GM21526 (cell line): ENCODE data around the gene SF3A1.
A peak's percentile ranks its signal among the peaks of the same experiment; 100 is the strongest.

ENCODE experiments used
- ATAC-seq: cut with Tn5 transposase; IDR thresholded peaks from one replicate; pipeline ENCODE4 v1.9.1; 2021; ENCODE audit warnings: moderate library complexity; ENCODE audit not compliant: unreplicated experiment, low FRiP score

Gene SF3A1

GRCh38 chr22:30326706-30327362, 29.9 kb downstream of the SF3A1 start, which contains the start of gene TBC1D10A:
Gene TBC1D10A (minus strand): TSS chr22:30326941. CDS start chr22:30326881, 60 bp downstream.
- ATAC-seq, result peak; percentile 80

DNA sequence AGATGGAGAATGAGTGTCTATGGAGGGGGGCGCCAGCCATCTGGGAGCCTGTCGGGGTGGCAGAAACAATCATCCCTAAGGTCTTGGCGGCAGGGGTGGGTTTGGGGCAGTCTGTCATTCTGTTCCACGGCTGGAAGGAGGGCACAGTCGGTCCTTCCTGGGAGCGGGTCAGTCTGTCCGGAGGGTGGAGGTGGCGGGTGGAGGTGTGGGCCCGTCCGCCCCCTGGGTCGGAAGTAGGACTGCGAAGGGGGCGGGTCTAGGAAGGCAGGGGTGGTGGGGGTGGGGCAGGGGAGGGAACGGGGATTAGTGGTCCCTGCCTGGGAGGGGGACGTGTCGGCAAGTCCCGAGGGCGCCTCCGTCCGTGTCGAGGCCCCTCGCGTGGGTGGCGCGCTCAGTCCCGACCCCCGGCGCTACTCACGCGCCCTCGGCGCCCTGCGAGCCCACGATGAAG, 30.4 kb downstream of the SF3A1 start:
- peak; percentile 13 for ATAC-seq

GRCh38 chr22:30325724-30326254, 30.9 kb downstream of the SF3A1 start:
- no peak for ATAC-seq

- no peak for ATAC-seq
These were observed 31.5 kb downstream of the SF3A1 start for GRCh38 chr22:30325065-30325720.

- ATAC-seq, result no peak
These were observed 32.5 kb downstream of the SF3A1 start for GRCh38 chr22:30324014-30324730.

- no peak for ATAC-seq
These were observed 33.4 kb downstream of the SF3A1 start for GRCh38 chr22:30323246-30323645.

DNA sequence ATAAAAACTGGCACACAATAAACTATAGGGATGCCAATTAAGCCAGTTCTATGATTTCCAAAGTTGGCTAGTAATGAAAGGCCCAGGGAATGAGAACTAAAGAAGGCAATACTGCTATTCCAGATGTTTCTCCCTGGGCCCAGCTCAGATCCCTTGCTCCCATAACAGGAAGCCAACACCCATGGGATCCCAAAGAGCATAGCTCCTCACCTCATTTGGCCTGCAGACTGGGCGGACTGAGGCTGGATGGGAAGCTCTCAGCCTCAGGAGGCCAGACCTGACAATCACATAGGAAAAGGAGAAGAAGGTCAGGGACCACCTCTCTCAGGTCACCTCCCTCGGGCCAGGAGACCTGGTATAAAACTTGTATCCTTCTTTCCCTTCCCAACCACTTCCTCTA, 35.2 kb downstream of the SF3A1 start:
- no peak for ATAC-seq

DNA sequence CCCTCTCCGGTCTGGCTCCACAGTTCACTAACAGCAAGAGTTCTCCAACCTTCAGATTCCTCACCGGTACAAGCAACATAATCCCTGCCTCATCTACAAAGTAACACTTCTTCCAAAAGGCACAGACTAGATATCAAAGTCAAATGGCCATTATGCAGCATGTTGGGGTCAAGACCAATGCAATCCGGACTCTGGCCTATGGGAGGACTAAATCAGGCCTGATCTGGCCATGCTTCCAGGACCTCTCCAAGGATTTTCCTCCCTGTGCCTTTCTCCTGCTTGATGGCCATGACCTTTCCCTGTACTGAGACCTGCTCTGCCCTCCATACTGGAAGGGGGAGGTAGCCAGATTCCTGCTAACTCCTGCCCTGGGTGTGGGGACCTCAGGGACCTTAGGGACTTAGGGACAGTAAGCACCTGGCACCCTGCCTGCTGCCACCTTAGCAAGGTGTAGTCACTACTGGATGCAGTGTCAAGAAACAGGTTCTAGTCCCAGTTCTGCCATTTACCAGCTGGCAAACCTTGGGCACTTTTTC, 36.6 kb downstream of the SF3A1 start:
- no peak for ATAC-seq

- ATAC-seq, result no peak
These were observed 37.8 kb downstream of the SF3A1 start for GRCh38 chr22:30318799-30319419.

DNA sequence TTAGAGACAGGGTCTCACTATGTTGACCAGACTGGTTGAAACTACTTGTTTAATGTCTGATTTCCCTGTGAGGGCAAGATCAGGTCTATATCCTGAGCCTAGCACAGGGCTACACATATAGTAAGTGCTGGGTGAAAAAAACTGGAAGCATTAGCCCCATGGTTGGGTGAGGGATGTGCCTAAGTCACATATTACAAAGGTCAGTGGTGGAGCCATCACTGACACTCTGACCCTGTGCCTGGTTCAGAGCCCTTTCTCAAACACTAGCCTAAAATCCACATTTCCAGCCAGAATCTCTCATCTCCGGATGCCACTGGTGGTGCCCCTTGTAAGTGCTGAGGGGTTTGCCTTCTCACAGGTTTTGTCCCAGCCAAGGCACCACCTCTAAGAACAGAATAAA, 38.9 kb downstream of the SF3A1 start:
- ATAC-seq, result no peak

DNA sequence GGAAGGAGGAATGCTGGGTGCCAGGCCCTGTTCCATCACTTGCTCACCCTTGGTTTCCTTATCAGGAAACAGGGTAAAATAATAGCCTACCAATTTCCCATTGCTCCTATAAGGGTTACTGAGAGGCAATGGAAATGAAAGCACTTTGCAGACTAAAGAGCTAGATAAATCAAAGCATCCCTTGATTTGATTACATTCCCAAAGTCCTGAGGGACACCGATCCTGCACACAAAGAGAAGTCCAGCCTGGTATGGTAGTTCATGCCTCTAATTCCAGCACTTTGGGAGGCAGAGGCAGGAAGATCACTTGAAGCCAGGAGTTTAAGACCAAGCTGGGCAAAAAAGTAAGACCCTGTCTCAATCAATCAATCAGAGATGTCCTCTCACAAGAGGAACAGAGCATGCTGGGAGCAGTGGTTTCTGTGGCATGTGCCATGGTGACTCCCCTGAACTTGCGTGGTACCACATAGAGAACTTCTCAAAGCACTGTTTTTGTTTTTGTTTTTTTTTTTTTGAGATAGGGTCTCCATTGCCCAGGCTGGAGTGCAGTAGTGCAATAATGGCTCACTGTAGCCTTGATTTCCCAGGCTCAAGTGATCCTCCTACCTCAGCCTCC, 40.6 kb downstream of the SF3A1 start:
- no peak for ATAC-seq

DNA sequence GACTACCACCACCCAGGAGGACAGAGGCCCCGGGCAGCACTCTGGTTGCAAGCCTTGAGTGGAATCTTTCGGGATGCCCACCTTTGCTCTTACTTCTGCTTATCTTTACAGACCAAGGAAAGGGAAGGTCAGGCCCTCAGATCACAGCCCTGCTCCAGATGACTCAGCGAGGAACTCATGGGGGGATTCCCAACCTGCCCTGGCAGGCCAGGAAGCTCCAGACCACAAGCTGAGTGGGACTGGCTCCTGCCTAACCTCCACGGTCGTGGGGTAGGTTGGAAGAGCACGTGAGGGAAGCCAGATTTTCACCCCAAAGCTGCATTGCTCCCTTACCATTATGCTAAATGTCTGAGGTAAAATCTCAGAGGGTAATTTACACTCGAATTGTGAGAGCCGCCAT, 41.8 kb downstream of the SF3A1 start:
- ATAC-seq, result no peak

GRCh38 chr22:30313527-30314363, 42.9 kb downstream of the SF3A1 start:
- no peak for ATAC-seq

GRCh38 chr22:30312053-30312452, 44.6 kb downstream of the SF3A1 start:
- ATAC-seq, result no peak

GRCh38 chr22:30310881-30311771, 45.6 kb downstream of the SF3A1 start:
- ATAC-seq, result no peak

GRCh38 chr22:30309951-30310741, 46.5 kb downstream of the SF3A1 start:
- no peak for ATAC-seq

DNA sequence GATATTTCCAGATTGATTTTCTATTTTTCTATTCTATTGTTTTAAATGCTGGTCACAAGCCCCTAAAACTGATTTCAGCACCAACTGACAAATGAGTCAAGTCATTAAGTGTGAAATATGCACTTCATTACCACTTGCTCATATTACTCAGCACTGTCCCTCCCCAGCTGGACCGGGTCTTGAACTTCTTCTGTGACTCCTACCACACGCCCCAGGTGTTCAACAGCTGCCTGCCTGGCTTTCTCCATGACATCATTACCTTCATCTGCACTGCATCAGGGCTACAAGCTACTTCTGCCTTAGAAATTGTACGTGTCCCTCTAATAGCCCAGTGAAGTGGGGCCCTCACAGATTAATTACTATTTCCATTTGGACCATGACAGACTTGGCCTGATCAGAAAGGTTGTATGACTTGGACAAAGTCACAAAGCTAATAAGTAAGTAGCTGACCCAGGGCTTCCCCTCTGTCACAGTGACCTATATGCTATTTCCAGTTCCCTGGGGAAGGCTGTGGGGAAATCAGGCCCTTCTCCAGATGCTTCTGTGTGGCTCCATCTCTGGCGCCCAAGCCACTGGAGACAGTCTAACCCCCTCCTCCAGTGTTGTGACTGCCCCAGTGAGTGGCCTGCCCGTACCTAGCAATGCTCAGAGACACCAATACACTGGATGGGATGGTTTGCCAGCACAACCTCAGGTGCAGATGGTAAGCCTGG, 48.0 kb downstream of the SF3A1 start:
- no peak for ATAC-seq
